ENCODE results near the gene THG1L.

Gene THG1L

GRCh38 chr5:157761690-157762621, 30.7 kb downstream of the THG1L start:
- peak; percentile 74 for DNase-seq (ENCODE audit: low spot score)

GRCh38 chr5:157764531-157764930, 33.3 kb downstream of the THG1L start:
- DNase-seq (ENCODE audit: low spot score) = no peak

GRCh38 chr5:157766442-157766841, 35.2 kb downstream of the THG1L start:
- no peak for DNase-seq (ENCODE audit: low spot score)

- no peak for DNase-seq (ENCODE audit: low spot score)
These were observed 35.7 kb downstream of the THG1L start for GRCh38 chr5:157766902-157767301.

- no peak for DNase-seq (ENCODE audit: low spot score)
These were observed 36.5 kb downstream of the THG1L start for GRCh38 chr5:157767689-157768088.

- no peak for DNase-seq (ENCODE audit: low spot score)
These were observed 39.4 kb downstream of the THG1L start for GRCh38 chr5:157770665-157771064.

GRCh38 chr5:157772127-157772526, 40.9 kb downstream of the THG1L start:
- DNase-seq (ENCODE audit: low spot score) = peak; percentile 41

GRCh38 chr5:157778121-157778805, 47.0 kb downstream of the THG1L start:
- no peak for DNase-seq (ENCODE audit: low spot score)

- DNase-seq (ENCODE audit: low spot score) = no peak
These were observed 48.0 kb downstream of the THG1L start for GRCh38 chr5:157779221-157779620.

- DNase-seq (ENCODE audit: low spot score) = no peak
These were observed 54.6 kb downstream of the THG1L start for GRCh38 chr5:157785801-157786200.

Data from activated CD4-positive, alpha-beta T cell treated with anti-CD3 and anti-CD28 coated beads, Interleukin-2, Interleukin-4, amounts not matched to agents 100 ng/mL and 50 ng/mL, durations not matched to agents 16 hours and 8 hours (primary cell).